Mucosa of stomach (tissue), 1 donor: Measurements from ENCODE around the gene ATG3.
"Not testable (repeated sequence)": the region's sequence is repeated elsewhere in the genome, so short reads cannot be mapped to it uniquely, and the experiment has no call there.

Experiments used
- H3K27me3 ChIP-seq: one replicate; pipeline ENCODE4 v1.7.0; 2013; ENCODE audit warnings: mild to moderate bottlenecking, low read length; ENCODE audit not compliant: control insufficient read depth, insufficient read depth
- H3K36me3 ChIP-seq: one replicate; pipeline ENCODE4 v1.7.0; 2013; ENCODE audit warnings: low read length; ENCODE audit not compliant: control insufficient read depth, insufficient read depth
- H3K4me1 ChIP-seq: one replicate; pipeline ENCODE4 v1.7.0; 2013; ENCODE audit warnings: mild to moderate bottlenecking, low read length; ENCODE audit not compliant: control insufficient read depth, insufficient read depth
- H3K4me3 ChIP-seq: one replicate; pipeline ENCODE4 v1.7.0; 2013; ENCODE audit warnings: low read length
- H3K9ac ChIP-seq: one replicate; pipeline ENCODE4 v1.7.0; 2013; ENCODE audit warnings: mild to moderate bottlenecking, low read length, moderate library complexity
- H3K9me3 ChIP-seq: one replicate; pipeline ENCODE4 v1.7.0; 2013; ENCODE audit warnings: mild to moderate bottlenecking, low read length, moderate library complexity; ENCODE audit not compliant: control insufficient read depth
- donor health status: Pancreatic carcinoma.

ATG3 gene

GRCh38 chr3:112585782-112586181 lies 24.0 kb upstream of the ATG3 start:
- H3K4me3 ChIP-seq: no peak overlapping the region
- no peaks in the 10 kb centered on the region for H3K27me3 ChIP-seq
- peaks cover 4% of the 10 kb centered on the region for H3K36me3 ChIP-seq
- H3K9ac ChIP-seq: no peak overlapping the region
- no peaks in the 10 kb centered on the region for H3K9me3 ChIP-seq
- no peaks in the 10 kb centered on the region for H3K4me1 ChIP-seq

GRCh38 chr3:112583105-112583504 lies 21.3 kb upstream of the ATG3 start:
- Histone ChIP-seq H3K4me3 (no peak overlapping the region), H3K4me1 (no peaks in the 10 kb centered on the region), H3K36me3 (no peaks in the 10 kb centered on the region), H3K27me3 (no peaks in the 10 kb centered on the region), H3K9ac (no peak overlapping the region), H3K9me3 (no peaks in the 10 kb centered on the region)

GRCh38 chr3:112582244-112582874 lies 20.6 kb upstream of the ATG3 start:
- no peaks in the 10 kb centered on the region for H3K4me1 ChIP-seq
- no peaks in the 10 kb centered on the region for H3K36me3 ChIP-seq
- H3K27me3 ChIP-seq: no peaks in the 10 kb centered on the region
- no peak overlapping the region for H3K4me3 ChIP-seq
- H3K9me3 ChIP-seq: no peaks in the 10 kb centered on the region
- H3K9ac ChIP-seq: no peak overlapping the region

GRCh38 chr3:112579697-112580096 lies 17.9 kb upstream of the ATG3 start:
- Histone ChIP-seq H3K36me3 (no peaks in the 10 kb centered on the region), H3K9ac (no peak overlapping the region), H3K27me3 (no peaks in the 10 kb centered on the region), H3K9me3 (no peaks in the 10 kb centered on the region), H3K4me1 (no peaks in the 10 kb centered on the region), H3K4me3 (no peak overlapping the region)

GRCh38 chr3:112579232-112579631 lies 17.5 kb upstream of the ATG3 start:
- no peak overlapping the region for H3K4me3 ChIP-seq
- no peaks in the 10 kb centered on the region for H3K27me3 ChIP-seq
- no peaks in the 10 kb centered on the region for H3K9me3 ChIP-seq
- no peak overlapping the region for H3K9ac ChIP-seq
- no peaks in the 10 kb centered on the region for H3K36me3 ChIP-seq
- H3K4me1 ChIP-seq: no peaks in the 10 kb centered on the region

GRCh38 chr3:112572701-112573100 lies 10.9 kb upstream of the ATG3 start:
- no peak overlapping the region for H3K4me3 ChIP-seq
- no peaks in the 10 kb centered on the region for H3K36me3 ChIP-seq
- no peaks in the 10 kb centered on the region for H3K27me3 ChIP-seq
- H3K4me1 ChIP-seq: no peaks in the 10 kb centered on the region
- H3K9me3 ChIP-seq: no peaks in the 10 kb centered on the region
- no peak overlapping the region for H3K9ac ChIP-seq

GRCh38 chr3:112569265-112569664 lies 7.5 kb upstream of the ATG3 start:
- no peaks in the 10 kb centered on the region for H3K36me3 ChIP-seq
- H3K9ac ChIP-seq: no peak overlapping the region
- no peaks in the 10 kb centered on the region for H3K4me1 ChIP-seq
- H3K9me3 ChIP-seq: no peaks in the 10 kb centered on the region
- H3K4me3 ChIP-seq: no peak overlapping the region
- H3K27me3 ChIP-seq: no peaks in the 10 kb centered on the region

- H3K9me3 ChIP-seq: no peaks in the 10 kb centered on the region
- no peaks in the 10 kb centered on the region for H3K36me3 ChIP-seq
- no peaks in the 10 kb centered on the region for H3K27me3 ChIP-seq
- no peak overlapping the region for H3K4me3 ChIP-seq
- no peak overlapping the region for H3K9ac ChIP-seq
- no peaks in the 10 kb centered on the region for H3K4me1 ChIP-seq
Observed at GRCh38 chr3:112568642-112569041, 6.9 kb upstream of the ATG3 start.

GRCh38 chr3:112564940-112565305 lies 3.2 kb upstream of the ATG3 start:
- Histone ChIP-seq H3K9me3 (no peaks in the 10 kb centered on the region), H3K4me1 (peaks cover 5% of the 10 kb centered on the region), H3K9ac (no peak overlapping the region), H3K36me3 (no peaks in the 10 kb centered on the region), H3K27me3 (no peaks in the 10 kb centered on the region), H3K4me3 (no peak overlapping the region)

GRCh38 chr3:112564247-112564939 lies 2.6 kb upstream of the ATG3 start:
- not testable (repeated sequence) for H3K4me1 ChIP-seq, H3K9ac ChIP-seq, H3K9me3 ChIP-seq, H3K4me3 ChIP-seq, H3K36me3 ChIP-seq, H3K27me3 ChIP-seq

GRCh38 chr3:112561484-112561733 lies 353 bp downstream of the ATG3 start:
- H3K9ac ChIP-seq: peak overlapping the region; percentile 73
- H3K4me3 ChIP-seq: peak overlapping the region; percentile 58
- H3K36me3 ChIP-seq: no peaks in the 10 kb centered on the region
- no peaks in the 10 kb centered on the region for H3K9me3 ChIP-seq
- no peaks in the 10 kb centered on the region for H3K27me3 ChIP-seq
- H3K4me1 ChIP-seq: peaks cover 5% of the 10 kb centered on the region

- Histone ChIP-seq H3K4me1 (peaks cover 6% of the 10 kb centered on the region), H3K4me3 (peak overlapping the region; percentile 58), H3K36me3 (no peaks in the 10 kb centered on the region), H3K27me3 (no peaks in the 10 kb centered on the region), H3K9me3 (no peaks in the 10 kb centered on the region), H3K9ac (peak overlapping the region; percentile 73)
Observed at GRCh38 chr3:112560721-112561483, 860 bp downstream of the ATG3 start.
